HepG2 (cell line): Measurements from ENCODE around the gene CA9. TPM values are rescaled to one million over a fixed set of nuclear protein-coding genes. Genes with fewer than 3 reads are reported as not detected.

ENCODE experiments used
- ATAC-seq: fragments of 200-7000 bp; cut with Tn5 transposase; 3 replicates; pipeline ENCODE4 v1.9.1; 2020; ENCODE audit warnings: mild to moderate bottlenecking, moderate library complexity
- BruUV-seq: library from RNA; stranded (reverse); fragments of 400-500 nt; replicated peaks from 2 replicates; lab custom pipeline; 2021; lab: Mats Ljungman, UMichigan
- CTCF ChIA-PET: fragments of 300-600 bp; formaldehyde crosslinking; extraction: SDS; loops from one replicate; lab custom pipeline; 2021; ENCODE audit warnings: low total read pairs, inconsistent platforms, low intra/inter-chr PET ratio; lab: Yijun Ruan, JAX
- POLR2A ChIA-PET: fragments of 350-600 bp; sonication (Branson Sonifier 250); formaldehyde crosslinking; loops from one replicate; lab custom pipeline; 2020; ENCODE audit warnings: antibody characterized with exemption, inconsistent platforms; lab: Yijun Ruan, JAX
- DNase-seq: peaks from one replicate; pipeline ENCODE4 v3.0.0-alpha.2; 2015; ENCODE audit warnings: low spot score
- FAIRE-seq: peaks from 3 replicates; lab custom pipeline; 2011; peaks lifted over from hg19 to GRCh38; lab: Jason Lieb, UNC
- H2AFZ ChIP-seq: one replicate; pipeline ENCODE4 v1.6.1; 2011; ENCODE audit warnings: low read length, inconsistent platforms
- H3K27ac ChIP-seq: fragments of 300-600 bp; 3 replicates; pipeline ENCODE4 v1.8.0; 2011; ENCODE audit warnings: mixed run types, mild to moderate bottlenecking, mixed read lengths, low read length, inconsistent platforms; ENCODE audit not compliant: insufficient read depth; ENCODE audit errors: extremely low read length
- H3K27me3 ChIP-seq, 2 experiments: fragments of 200-600 bp in 1 of 2; 2 replicates in 1 of 2; 3 replicates in 1 of 2; pipeline versions ENCODE4 v1.6.0 to v1.8.0; 2011; ENCODE audit warnings: low read length in 2 of 2, mild to moderate bottlenecking in 2 of 2, moderate library complexity in 2 of 2, inconsistent platforms in 1 of 2; ENCODE audit not compliant: insufficient read depth in 2 of 2, control insufficient read depth in 1 of 2
- H3K36me3 ChIP-seq, 2 experiments: fragments of 200-600 bp in 1 of 2; replicated peaks in 1 of 2; 2 replicates in 1 of 2; 3 replicates in 1 of 2; pipeline versions ENCODE4 v1.5.1 to v1.8.0; 2011; ENCODE audit warnings: low read length in 2 of 2, inconsistent platforms in 1 of 2; ENCODE audit not compliant: insufficient read depth in 2 of 2, control insufficient read depth in 1 of 2
- H3K4me1 ChIP-seq: 2 replicates; pipeline ENCODE4 v1.5.1; 2012; ENCODE audit warnings: low read length, inconsistent platforms; ENCODE audit not compliant: insufficient read depth
- H3K4me2 ChIP-seq: 2 replicates; pipeline ENCODE4 v1.6.0; 2011; ENCODE audit warnings: low read depth, low read length, inconsistent platforms
- H3K4me3 ChIP-seq, 3 experiments: fragments of 200-600 bp in 1 of 3; sonication (generic), shearing (Covaris generic) in 1 of 3; replicated peaks in 1 of 3; 2 replicates each; pipeline ENCODE4 v1.5.1; 2011 to 2016; ENCODE audit warnings: low read length in 3 of 3, inconsistent platforms in 2 of 3, low read depth in 2 of 3, mild to moderate bottlenecking in 2 of 3, control low read depth in 1 of 3, mixed read lengths in 1 of 3; ENCODE audit not compliant: insufficient read depth in 1 of 3
- H3K79me2 ChIP-seq: one replicate; pipeline ENCODE4 v1.6.1; 2011; ENCODE audit warnings: low read length, inconsistent platforms; ENCODE audit not compliant: insufficient read depth
- H3K9ac ChIP-seq: 2 replicates; pipeline ENCODE4 v1.6.0; 2011; ENCODE audit warnings: mild to moderate bottlenecking, low read depth, low read length, inconsistent platforms; ENCODE audit not compliant: insufficient read depth
- H3K9me3 ChIP-seq: 2 replicates; pipeline ENCODE4 v1.5.1; 2012; ENCODE audit warnings: mild to moderate bottlenecking, low read length
- H4K20me1 ChIP-seq: 2 replicates; pipeline ENCODE4 v1.6.0; 2011; ENCODE audit warnings: inconsistent platforms, mild to moderate bottlenecking, low read length, moderate library complexity; ENCODE audit not compliant: insufficient read depth
- SALL1 ChIP-seq: sonication (generic); formaldehyde crosslinking; IDR thresholded peaks from 2 replicates; pipeline ENCODE4 v1.8.0; 2022; ENCODE audit warnings: mild to moderate bottlenecking, missing genetic modification reagents
- SP4 ChIP-seq: sonication (generic); formaldehyde crosslinking; IDR thresholded peaks from 2 replicates; pipeline ENCODE4 v1.8.1; 2023; ENCODE audit warnings: mild to moderate bottlenecking, missing genetic modification reagents
- ZBTB2 ChIP-seq: sonication (generic); formaldehyde crosslinking; IDR thresholded peaks from 2 replicates; pipeline ENCODE4 v1.8.0; 2022; ENCODE audit warnings: low read depth, missing genetic modification reagents
- ZMAT5 ChIP-seq: sonication (generic); formaldehyde crosslinking; IDR thresholded peaks from 2 replicates; pipeline ENCODE4 v1.5.0; 2020; ENCODE audit warnings: mild to moderate bottlenecking, low read depth, missing genetic modification reagents, borderline replicate concordance
- ZNF224 ChIP-seq: sonication (generic); formaldehyde crosslinking; IDR thresholded peaks from 2 replicates; pipeline ENCODE4 v1.5.0; 2020; ENCODE audit warnings: mild to moderate bottlenecking, missing genetic modification reagents
- ZNF264 ChIP-seq: sonication (generic); formaldehyde crosslinking; IDR thresholded peaks from 2 replicates; pipeline ENCODE4 v1.4.0; 2020; ENCODE audit warnings: missing genetic modification reagents
- ZNF30 ChIP-seq: sonication (generic); formaldehyde crosslinking; IDR thresholded peaks from 2 replicates; pipeline ENCODE4 v1.5.0; 2020; ENCODE audit warnings: mild to moderate bottlenecking, missing genetic modification reagents
- ZNF331 ChIP-seq: sonication (generic); formaldehyde crosslinking; IDR thresholded peaks from 2 replicates; pipeline ENCODE4 v1.4.0; 2020; ENCODE audit warnings: missing genetic modification reagents
- ZNF432 ChIP-seq: sonication (generic); formaldehyde crosslinking; IDR thresholded peaks from 2 replicates; pipeline ENCODE4 v1.5.0; 2020; ENCODE audit warnings: missing genetic modification reagents, mild to moderate bottlenecking, borderline replicate concordance
- ZNF562 ChIP-seq: sonication (generic); formaldehyde crosslinking; IDR thresholded peaks from 2 replicates; pipeline ENCODE4 v1.8.0; 2022; ENCODE audit warnings: missing genetic modification reagents, borderline replicate concordance
- ZNF766 ChIP-seq: sonication (generic); formaldehyde crosslinking; IDR thresholded peaks from 2 replicates; pipeline ENCODE4 v1.5.0; 2020; ENCODE audit warnings: missing genetic modification reagents, borderline replicate concordance
- ZNF839 ChIP-seq: sonication (generic); formaldehyde crosslinking; IDR thresholded peaks from 2 replicates; pipeline ENCODE4 v1.4.0; 2020; ENCODE audit warnings: missing genetic modification reagents, mild to moderate bottlenecking, borderline replicate concordance
- ZSCAN22 ChIP-seq: sonication (generic); formaldehyde crosslinking; IDR thresholded peaks from 2 replicates; pipeline ENCODE4 v1.4.0; 2020; ENCODE audit warnings: mild to moderate bottlenecking, missing genetic modification reagents
- WGBS: methylation state at CpG from one replicate; pipeline ENCODE4 v1.1.6; 2017; ENCODE audit warnings: low lambda C conversion rate; 5-methylcytosine and 5-hydroxymethylcytosine counted together
- in situ Hi-C: cut with HindIII; loops from 2 replicates; pipeline ENCODE4 v1.10.0; 2017; ENCODE audit warnings: low pct_unique_long_range_greater_than_20kb; ENCODE audit not compliant: extremely low pct_ligation_motif_present
- intact Hi-C: fragments of 100-400 bp; cut with micrococcal nuclease; formaldehyde crosslinking; loops from one replicate; pipeline ENCODE4 v1.10.0; 2022; ENCODE audit not compliant: unreplicated experiment
- polyA plus RNA-seq, 8 experiments: library from polyadenylated mRNA; depleted of rRNA in 3 of 8; stranded (reverse) in 7 of 8; unstranded in 1 of 8; fragments of >200 nt; fragmentation: Illumina TruSeq in 4 of 8; extraction: Trizol in 4 of 8; gene quantifications; 2 replicates each; pipeline versions ENCODE4 v1.2.1 to v1.2.3, GENCODE V29; 2011 to 2016; ENCODE audit warnings: low read depth in 4 of 8, missing spikeins in 1 of 8, mixed read lengths in 1 of 8; ENCODE audit not compliant: insufficient read depth in 1 of 8
- total RNA-seq, 5 experiments: library from RNA; depleted of rRNA; stranded (reverse); fragments of >200 nt; fragmentation: Illumina TruSeq; extraction: Trizol; gene quantifications; 2 replicates each; pipeline ENCODE4 v1.2.3, GENCODE V29; 2016; ENCODE audit warnings: low read depth in 1 of 5
- TF ChIP-seq, protein P1 (sequence below): sonication (generic); formaldehyde crosslinking; IDR thresholded peaks from 2 replicates; pipeline ENCODE4 v1.4.0; 2020; ENCODE audit warnings: mild to moderate bottlenecking, missing genetic modification reagents

Gene CA9
- total and polyA plus RNA-seq, 2 of the 13 experiments (the other 11 are each of a cell fraction or from before 2014, with no cell fraction given) = 0.13 to 152 TPM

DNA sequence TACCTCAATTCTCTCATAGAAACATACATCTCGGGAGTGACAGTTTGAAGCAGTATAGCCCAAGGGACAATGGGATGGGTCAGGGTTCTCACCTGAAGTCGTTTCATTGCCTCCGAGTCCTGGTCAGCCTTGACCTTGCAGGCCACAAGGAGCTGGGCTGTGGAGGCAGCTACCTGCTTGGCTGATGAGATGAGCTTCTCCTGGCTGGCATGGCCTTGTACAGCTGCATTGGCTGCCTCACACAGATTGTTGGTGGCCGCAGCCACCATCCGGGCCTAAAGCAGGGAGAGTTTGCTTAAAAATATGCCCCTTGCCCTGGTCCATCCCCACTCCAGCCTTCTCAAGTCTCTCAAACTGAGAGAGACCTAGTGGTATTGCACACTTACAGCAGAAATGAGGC is 24.5 kb downstream of the CA9 start:
- H3K27me3 ChIP-seq = no peaks in the 10 kb centered on the region
- CTCF ChIA-PET = no interaction called here
- intact Hi-C loops = loop anchor here (10.0 kb wide), 1 partner anchor 53 kb away; no protein-coding TSS in a partner anchor
- no CpG with 5 or more reads among the region's 5 CpGs for WGBS
- no peak for DNase-seq
- no peaks in the 10 kb centered on the region for H3K79me2 ChIP-seq
- FAIRE-seq = no peak
- no peak overlapping the region for H2AFZ ChIP-seq
- POLR2A ChIA-PET = interaction anchor here (1.7 kb wide), 1 partner anchor 34 kb away, joined by 5 read pairs; the partner anchor contains the start of genes CREB3 and TLN1
- peaks cover 17% of the 10 kb centered on the region for H3K4me1 ChIP-seq
- no peak overlapping the region for H3K4me2 ChIP-seq
- H3K27ac ChIP-seq = no peak overlapping the region
- no peaks in the 10 kb centered on the region for H3K9me3 ChIP-seq
- H4K20me1 ChIP-seq = no peaks in the 10 kb centered on the region
- in situ Hi-C loops = loop anchor here (5.0 kb wide), 1 partner anchor 36 kb away; no protein-coding TSS in a partner anchor
- TF ChIP-seq ZSCAN22 (CRISPR knock-in tag) (no peak), ZNF264 (CRISPR knock-in tag) (no peak)
- ATAC-seq = no peak
- peaks cover 31 to 63% of the 10 kb centered on the region in 2 experiments for H3K36me3 ChIP-seq
- no peak overlapping the region for H3K4me3 ChIP-seq
- no TSS peak for BruUV-seq
- H3K9ac ChIP-seq = no peak overlapping the region

- 97% methylated on average over 8 of the region's 11 CpGs for WGBS
- no peak overlapping the region for H3K4me2 ChIP-seq
- H3K4me1 ChIP-seq = peaks cover 14% of the 10 kb centered on the region
- H3K79me2 ChIP-seq = no peaks in the 10 kb centered on the region
- no peaks in the 10 kb centered on the region for H3K27me3 ChIP-seq
- H4K20me1 ChIP-seq = no peaks in the 10 kb centered on the region
- TF ChIP-seq ZNF432 (CRISPR knock-in tag) = no peak
- no peak for TF ChIP-seq ZNF839 (CRISPR knock-in tag)
- TF ChIP-seq, protein P1, sequence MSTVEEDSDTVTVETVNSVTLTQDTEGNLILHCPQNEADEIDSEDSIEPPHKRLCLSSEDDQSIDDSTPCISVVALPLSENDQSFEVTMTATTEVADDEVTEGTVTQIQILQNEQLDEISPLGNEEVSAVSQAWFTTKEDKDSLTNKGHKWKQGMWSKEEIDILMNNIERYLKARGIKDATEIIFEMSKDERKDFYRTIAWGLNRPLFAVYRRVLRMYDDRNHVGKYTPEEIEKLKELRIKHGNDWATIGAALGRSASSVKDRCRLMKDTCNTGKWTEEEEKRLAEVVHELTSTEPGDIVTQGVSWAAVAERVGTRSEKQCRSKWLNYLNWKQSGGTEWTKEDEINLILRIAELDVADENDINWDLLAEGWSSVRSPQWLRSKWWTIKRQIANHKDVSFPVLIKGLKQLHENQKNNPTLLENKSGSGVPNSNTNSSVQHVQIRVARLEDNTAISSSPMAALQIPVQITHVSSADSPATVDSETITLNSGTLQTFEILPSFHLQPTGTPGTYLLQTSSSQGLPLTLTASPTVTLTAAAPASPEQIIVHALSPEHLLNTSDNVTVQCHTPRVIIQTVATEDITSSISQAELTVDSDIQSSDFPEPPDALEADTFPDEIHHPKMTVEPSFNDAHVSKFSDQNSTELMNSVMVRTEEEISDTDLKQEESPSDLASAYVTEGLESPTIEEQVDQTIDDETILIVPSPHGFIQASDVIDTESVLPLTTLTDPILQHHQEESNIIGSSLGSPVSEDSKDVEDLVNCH (CRISPR knock-in tag) = no peak
- TF ChIP-seq ZBTB2 (CRISPR knock-in tag) = no peak
- no peak for TF ChIP-seq SALL1 (CRISPR knock-in tag)
- TF ChIP-seq ZNF562 (CRISPR knock-in tag) = no peak
- no peak for TF ChIP-seq ZNF30 (CRISPR knock-in tag)
- TF ChIP-seq ZNF331 = no peak
- no peak for TF ChIP-seq ZMAT5 (CRISPR knock-in tag)
- no peak for TF ChIP-seq SP4 (CRISPR knock-in tag)
- no peak for TF ChIP-seq ZNF224
- TF ChIP-seq ZNF766 (CRISPR knock-in tag) = no peak
- no TSS peak for BruUV-seq
- no peak overlapping the region for H3K9ac ChIP-seq
- peaks cover 46 to 81% of the 10 kb centered on the region in 2 experiments for H3K36me3 ChIP-seq
- in situ Hi-C loops = no loop called here
- intact Hi-C loops = no loop called here
- ChIA-PET CTCF (no interaction called here), POLR2A (no interaction called here)
- FAIRE-seq (no peak), ATAC-seq (no peak), DNase-seq (no peak)
- no peak overlapping the region for H3K4me3 ChIP-seq
- no peak overlapping the region for H2AFZ ChIP-seq
- H3K9me3 ChIP-seq = no peaks in the 10 kb centered on the region
- H3K27ac ChIP-seq = no peak overlapping the region
These were observed 26.3 kb downstream of the CA9 start for GRCh38 chr9:35700031-35700430.
